ENCODE data around the gene C1orf159. TPM values are rescaled to one million over a fixed set of nuclear protein-coding genes. Genes with fewer than 3 reads are reported as not detected.

Gene C1orf159
- total and polyA plus RNA-seq, 12 donors, result 0.55 to 54.3 (median 11.3) TPM

DNA sequence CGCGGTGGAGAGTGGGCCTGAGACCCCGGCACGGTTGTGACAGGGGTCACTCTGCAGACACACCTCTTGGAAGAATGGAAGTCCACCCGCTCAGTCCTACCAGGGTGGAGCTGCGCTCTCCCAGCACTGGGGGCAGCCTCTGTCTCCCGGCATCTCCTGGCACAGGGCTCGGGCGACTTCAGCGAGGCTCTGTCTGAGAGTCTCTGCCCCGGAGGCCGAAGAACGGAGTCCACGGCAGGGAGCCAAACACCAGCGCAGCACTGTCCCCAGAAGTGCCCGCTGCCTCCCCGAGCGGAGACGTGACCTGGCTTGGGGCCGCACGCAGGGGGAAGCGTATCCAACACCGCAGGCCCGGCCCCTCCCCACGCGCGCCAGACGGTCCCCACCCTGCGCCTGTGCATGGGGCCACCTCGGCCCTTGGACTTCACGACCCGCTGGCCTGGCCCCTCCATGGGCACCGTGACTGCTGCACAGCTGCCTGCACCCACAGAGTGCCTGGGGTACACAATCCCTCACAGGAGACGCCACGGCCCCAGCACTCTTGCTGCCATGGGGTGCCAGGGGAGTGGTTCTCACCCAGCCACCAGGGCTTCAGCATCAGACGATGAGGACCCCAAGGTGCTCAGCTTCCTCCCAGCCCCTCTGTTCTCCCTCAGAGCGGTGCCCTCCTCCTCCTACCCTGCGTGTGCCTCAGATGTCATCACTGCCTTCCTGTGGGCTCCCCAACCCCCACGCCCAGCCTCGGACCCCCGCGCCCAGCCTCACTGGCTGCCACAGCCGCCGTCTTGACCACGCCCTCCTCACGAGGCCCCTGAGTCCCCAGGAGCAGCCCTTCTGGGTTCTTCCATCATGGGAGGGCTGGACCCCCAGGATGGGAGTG is 26.8 kb downstream of the C1orf159 start:
- no peak for TF ChIP-seq CTCF (IDR thresholded peaks at IDR 0.05)
- no peak for TF ChIP-seq POLR2A (IDR thresholded peaks at IDR 0.05)
- Histone ChIP-seq H3K9me3 (replicated peaks in 1 of 3) (no peaks in the 10 kb centered on the region), H3K4me3 (no peak overlapping the region), H3K27me3 (no peaks in the 10 kb centered on the region), H3K27ac (no peak overlapping the region), H3K36me3 (replicated peaks in 1 of 2) (no peaks in the 10 kb centered on the region), H3K4me1 (replicated peaks in 1 of 2) (no peaks in the 10 kb centered on the region)
- intact Hi-C loops (cut with DNase I), result no loop called here
- DNase-seq, result peak in 3 of 7 donors; percentile 12 to 18 (median 13)
- 90 to 92% (median 92%) methylated on average over 18 to 46 of the region's 46 CpGs for WGBS, 4 donors

DNA sequence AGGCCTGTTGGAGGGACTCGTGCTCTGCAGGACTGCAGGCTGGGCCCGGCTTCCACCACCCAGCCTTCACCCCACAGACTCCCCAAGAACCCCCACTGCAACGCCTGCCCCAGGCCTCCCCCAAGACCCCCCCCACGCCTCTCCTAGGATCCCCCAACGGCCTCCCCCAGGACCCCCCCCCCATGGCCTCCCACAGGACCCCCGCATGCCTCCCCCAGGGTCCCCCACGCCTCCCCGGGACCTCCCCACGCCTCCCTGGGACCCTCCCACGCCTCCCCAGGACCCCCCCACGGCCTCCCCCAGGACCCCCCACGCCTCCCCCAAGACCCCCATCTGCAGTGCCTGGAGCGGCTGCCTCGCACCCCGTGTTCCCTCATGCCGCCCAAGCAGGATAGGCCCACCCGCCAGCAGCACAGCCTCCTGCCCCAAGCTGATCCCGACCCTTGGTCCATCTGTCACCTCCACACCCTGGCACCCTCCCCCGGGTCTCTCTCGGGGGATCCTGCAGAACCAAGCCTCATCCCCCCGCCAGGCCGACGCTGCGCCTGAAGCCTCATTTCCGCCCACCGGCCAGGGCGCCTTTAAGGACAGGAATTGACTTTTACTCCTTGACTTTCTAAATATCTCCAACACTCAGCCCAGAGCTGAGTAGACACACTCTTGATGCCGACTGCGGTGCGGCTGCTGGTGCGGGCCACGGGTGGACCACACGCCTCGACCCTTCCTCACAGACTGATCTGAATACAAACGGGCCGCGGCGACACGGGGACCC is 27.7 kb downstream of the C1orf159 start:
- no peak for TF ChIP-seq POLR2A (IDR thresholded peaks at IDR 0.05)
- TF ChIP-seq CTCF (IDR thresholded peaks at IDR 0.05), result no peak
- no peak overlapping the region for H3K4me3 ChIP-seq
- no peaks in the 10 kb centered on the region for H3K9me3 ChIP-seq (replicated peaks in 1 of 3)
- H3K4me1 ChIP-seq (replicated peaks in 1 of 2), result no peaks in the 10 kb centered on the region
- no peak overlapping the region for H3K27ac ChIP-seq
- no peaks in the 10 kb centered on the region for H3K36me3 ChIP-seq (replicated peaks in 1 of 2)
- 87 to 92% (median 91%) methylated on average over 10 to 38 of the region's 39 CpGs for WGBS, 4 donors
- no peaks in the 10 kb centered on the region for H3K27me3 ChIP-seq
- peak in 4 of 7 donors; percentile 11 to 15 (median 14) for DNase-seq
- intact Hi-C loops (cut with DNase I), result no loop called here

DNA sequence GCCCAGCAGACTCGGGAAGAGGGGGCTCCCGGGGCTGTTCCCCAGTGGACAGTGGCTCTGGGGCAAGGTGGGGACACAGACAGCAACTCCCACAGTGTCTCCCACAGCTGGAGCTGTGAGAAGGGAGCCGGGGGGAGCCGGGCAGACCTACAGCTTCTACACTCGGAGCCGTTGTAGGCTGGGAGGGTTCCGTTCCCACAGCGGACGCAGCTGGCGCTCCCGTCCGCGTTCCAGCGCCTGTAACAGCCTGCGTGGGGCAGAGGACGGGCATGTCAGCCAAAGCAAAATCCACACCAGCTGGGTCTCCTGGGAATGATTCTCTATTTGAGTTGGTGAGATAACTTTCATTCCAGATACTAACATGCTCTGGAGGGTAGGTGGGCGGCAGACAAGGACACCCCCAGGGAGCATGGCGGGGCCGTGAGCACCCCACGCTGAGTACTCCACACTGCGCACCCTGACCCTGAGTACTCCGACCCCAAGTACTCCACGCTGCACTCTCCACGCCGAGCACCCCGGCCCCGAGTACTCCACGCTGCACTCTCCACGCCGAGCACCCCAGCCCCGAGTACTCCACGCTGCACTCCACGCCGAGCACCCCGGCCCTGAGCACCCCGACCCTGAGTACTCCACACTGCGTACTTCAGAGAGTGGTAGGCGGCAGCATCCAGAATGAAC is 28.4 kb downstream of the C1orf159 start:
- no peaks in the 10 kb centered on the region for H3K27me3 ChIP-seq
- H3K9me3 ChIP-seq (replicated peaks in 1 of 3), result no peaks in the 10 kb centered on the region
- H3K4me3 ChIP-seq, result no peak overlapping the region
- H3K27ac ChIP-seq, result no peak overlapping the region
- peak in 1 of 7 donors; percentile 11 for DNase-seq
- no peaks in the 10 kb centered on the region for H3K36me3 ChIP-seq (replicated peaks in 1 of 2)
- intact Hi-C loops (cut with DNase I), result no loop called here
- TF ChIP-seq CTCF (IDR thresholded peaks at IDR 0.05), result no peak
- no peak for TF ChIP-seq POLR2A (IDR thresholded peaks at IDR 0.05)
- no peaks in the 10 kb centered on the region for H3K4me1 ChIP-seq (replicated peaks in 1 of 2)
- WGBS, 4 donors, result 91 to 95% (median 94%) methylated on average over 9 to 38 of the region's 38 CpGs

DNA sequence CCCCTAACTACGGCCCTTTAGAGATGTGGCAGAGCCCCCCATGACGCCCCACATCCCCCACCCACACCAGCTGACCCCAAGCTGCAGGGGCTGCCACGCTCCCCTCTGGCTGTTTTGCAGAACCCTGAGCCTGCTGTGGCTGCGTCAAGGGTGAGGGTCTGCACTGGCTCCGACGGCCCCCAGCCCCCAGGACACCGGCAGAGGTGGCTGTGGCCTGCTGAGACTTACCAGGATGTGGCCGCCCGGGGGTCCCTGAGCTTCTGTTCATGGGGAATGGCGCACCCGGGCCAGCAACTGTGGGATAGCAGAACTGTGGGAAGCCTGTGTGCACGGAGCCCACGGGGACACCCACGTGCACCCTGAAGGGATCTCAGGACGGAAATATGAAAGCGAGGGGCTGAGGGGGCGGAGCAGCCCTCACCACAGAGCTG is 29.0 kb downstream of the C1orf159 start:
- no peaks in the 10 kb centered on the region for H3K4me1 ChIP-seq (replicated peaks in 1 of 2)
- no peaks in the 10 kb centered on the region for H3K36me3 ChIP-seq (replicated peaks in 1 of 2)
- no peaks in the 10 kb centered on the region for H3K27me3 ChIP-seq
- intact Hi-C loops (cut with DNase I), result no loop called here
- H3K4me3 ChIP-seq, result no peak overlapping the region
- H3K27ac ChIP-seq, result no peak overlapping the region
- 87 to 95% (median 93%) methylated on average over 8 to 17 of the region's 17 CpGs for WGBS, 4 donors
- DNase-seq, result peak in 2 of 7 donors; percentile 7 to 14
- H3K9me3 ChIP-seq (replicated peaks in 1 of 3), result no peaks in the 10 kb centered on the region
- TF ChIP-seq POLR2A (IDR thresholded peaks at IDR 0.05) (no peak), CTCF (IDR thresholded peaks at IDR 0.05) (no peak)
